Osteoblast (primary cell): ENCODE results near the gene MSGN1. TPM values are rescaled to one million over a fixed set of nuclear protein-coding genes. Genes with fewer than 3 reads are reported as not detected.

Experiments used
- DNase-seq: peaks from one replicate; pipeline ENCODE4 v3.0.0; 2011; ENCODE audit warnings: low spot score, mixed read lengths; ENCODE audit not compliant: insufficient read length; ENCODE audit errors: missing footprints
- H2AFZ ChIP-seq: 2 replicates; pipeline ENCODE4 v1.6.0; 2011; ENCODE audit warnings: mild to moderate bottlenecking, low read length
- H3K27ac ChIP-seq: 2 replicates; pipeline ENCODE4 v1.5.1; 2011; ENCODE audit warnings: mild to moderate bottlenecking, low read depth, low read length, moderate library complexity
- H3K27me3 ChIP-seq: 2 replicates; pipeline ENCODE4 v1.6.0; 2012; ENCODE audit warnings: mild to moderate bottlenecking, control low read depth, inconsistent platforms, low read length, moderate library complexity; ENCODE audit not compliant: insufficient read depth
- H3K36me3 ChIP-seq: 2 replicates; pipeline ENCODE4 v1.5.1; 2011; ENCODE audit warnings: mild to moderate bottlenecking, low read length, control low read depth, moderate library complexity; ENCODE audit not compliant: insufficient read depth
- H3K4me1 ChIP-seq: 2 replicates; pipeline ENCODE4 v1.5.1; 2011; ENCODE audit warnings: mild to moderate bottlenecking, low read length, control low read depth, moderate library complexity; ENCODE audit not compliant: insufficient read depth
- H3K4me2 ChIP-seq: 2 replicates; pipeline ENCODE4 v1.6.0; 2011; ENCODE audit warnings: mild to moderate bottlenecking, low read length; ENCODE audit not compliant: insufficient read depth
- H3K4me3 ChIP-seq: fragments of 200-600 bp; sonication (generic); 3 replicates; pipeline ENCODE4 v1.5.1; 2012; ENCODE audit warnings: mild to moderate bottlenecking, low read length, inconsistent platforms; ENCODE audit not compliant: insufficient read depth
- H3K79me2 ChIP-seq: 2 replicates; pipeline ENCODE4 v1.6.0; 2012; ENCODE audit warnings: mild to moderate bottlenecking, low read length, control low read depth, inconsistent platforms; ENCODE audit not compliant: insufficient read depth
- H3K9me3 ChIP-seq: 2 replicates; pipeline ENCODE4 v1.5.1; 2011; ENCODE audit warnings: low read depth, low read length, control low read depth
- H4K20me1 ChIP-seq: 2 replicates; pipeline ENCODE4 v1.6.0; 2012; ENCODE audit warnings: mild to moderate bottlenecking, low read length, control low read depth; ENCODE audit not compliant: insufficient read depth
- CTCF ChIP-seq: IDR thresholded peaks from 2 replicates; pipeline ENCODE4 v1.5.1; 2011; ENCODE audit warnings: mild to moderate bottlenecking, low read depth, low read length, moderate library complexity; ENCODE audit errors: extremely low read depth
- total RNA-seq: library from RNA; depleted of rRNA; stranded (reverse); fragments of >200 nt; gene quantifications from 2 replicates; pipeline ENCODE4 v1.2.3, GENCODE V29; 2012

The MSGN1 gene
- total RNA-seq, 1 donor, result not detected

GRCh38 chr2:17772532-17772931 lies 43.7 kb upstream of the MSGN1 start:
- Histone ChIP-seq H2AFZ (no peak overlapping the region), H3K4me2 (no peak overlapping the region), H3K4me1 (no peaks in the 10 kb centered on the region), H3K27me3 (no peaks in the 10 kb centered on the region), H3K9me3 (no peaks in the 10 kb centered on the region), H3K4me3 (no peak overlapping the region), H3K27ac (no peak overlapping the region), H3K79me2 (no peaks in the 10 kb centered on the region), H3K36me3 (no peaks in the 10 kb centered on the region), H4K20me1 (no peaks in the 10 kb centered on the region)
- DNase-seq, result no peak
- TF ChIP-seq CTCF, result no peak

- no peaks in the 10 kb centered on the region for H3K27me3 ChIP-seq
- no peak for DNase-seq
- H3K79me2 ChIP-seq, result no peaks in the 10 kb centered on the region
- no peak overlapping the region for H3K27ac ChIP-seq
- H3K9me3 ChIP-seq, result no peaks in the 10 kb centered on the region
- no peak overlapping the region for H3K4me2 ChIP-seq
- H4K20me1 ChIP-seq, result no peaks in the 10 kb centered on the region
- peaks cover 15% of the 10 kb centered on the region for H3K36me3 ChIP-seq
- no peak overlapping the region for H2AFZ ChIP-seq
- H3K4me3 ChIP-seq, result no peak overlapping the region
- no peaks in the 10 kb centered on the region for H3K4me1 ChIP-seq
- no peak for TF ChIP-seq CTCF
These were observed 35.7 kb upstream of the MSGN1 start for GRCh38 chr2:17780546-17780945.

- no peaks in the 10 kb centered on the region for H3K27me3 ChIP-seq
- no peak for TF ChIP-seq CTCF
- H3K4me2 ChIP-seq, result no peak overlapping the region
These were observed 34.8 kb upstream of the MSGN1 start for GRCh38 chr2:17781482-17781881.

GRCh38 chr2:17786727-17787126 lies 29.5 kb upstream of the MSGN1 start:
- Histone ChIP-seq H4K20me1 (no peaks in the 10 kb centered on the region), H3K79me2 (no peaks in the 10 kb centered on the region), H3K4me1 (no peaks in the 10 kb centered on the region), H3K4me3 (no peak overlapping the region), H2AFZ (no peak overlapping the region), H3K27ac (no peak overlapping the region), H3K27me3 (no peaks in the 10 kb centered on the region), H3K36me3 (no peaks in the 10 kb centered on the region), H3K9me3 (no peaks in the 10 kb centered on the region), H3K4me2 (no peak overlapping the region)
- TF ChIP-seq CTCF, result no peak
- DNase-seq, result no peak

More at GRCh38 chr2:17781482-17781881, 34.8 kb upstream of the MSGN1 start:
- no peak overlapping the region for H2AFZ ChIP-seq
- H3K79me2 ChIP-seq, result no peaks in the 10 kb centered on the region
- H3K27ac ChIP-seq, result no peak overlapping the region
- H4K20me1 ChIP-seq, result no peaks in the 10 kb centered on the region
- no peaks in the 10 kb centered on the region for H3K9me3 ChIP-seq
- no peaks in the 10 kb centered on the region for H3K4me1 ChIP-seq
- peaks cover 15% of the 10 kb centered on the region for H3K36me3 ChIP-seq
- no peak overlapping the region for H3K4me3 ChIP-seq
- no peak for DNase-seq
